ENCODE data around the gene PHF12.
"Not testable (repeated sequence)": the region's sequence is repeated elsewhere in the genome, so short reads cannot be mapped to it uniquely, and the experiment has no call there.

- not testable (repeated sequence) for TF ChIP-seq EZH2phosphoT487 (conservative IDR thresholded peaks at IDR 0.05; ENCODE audit: low read length)
- TF ChIP-seq, protein P1, sequence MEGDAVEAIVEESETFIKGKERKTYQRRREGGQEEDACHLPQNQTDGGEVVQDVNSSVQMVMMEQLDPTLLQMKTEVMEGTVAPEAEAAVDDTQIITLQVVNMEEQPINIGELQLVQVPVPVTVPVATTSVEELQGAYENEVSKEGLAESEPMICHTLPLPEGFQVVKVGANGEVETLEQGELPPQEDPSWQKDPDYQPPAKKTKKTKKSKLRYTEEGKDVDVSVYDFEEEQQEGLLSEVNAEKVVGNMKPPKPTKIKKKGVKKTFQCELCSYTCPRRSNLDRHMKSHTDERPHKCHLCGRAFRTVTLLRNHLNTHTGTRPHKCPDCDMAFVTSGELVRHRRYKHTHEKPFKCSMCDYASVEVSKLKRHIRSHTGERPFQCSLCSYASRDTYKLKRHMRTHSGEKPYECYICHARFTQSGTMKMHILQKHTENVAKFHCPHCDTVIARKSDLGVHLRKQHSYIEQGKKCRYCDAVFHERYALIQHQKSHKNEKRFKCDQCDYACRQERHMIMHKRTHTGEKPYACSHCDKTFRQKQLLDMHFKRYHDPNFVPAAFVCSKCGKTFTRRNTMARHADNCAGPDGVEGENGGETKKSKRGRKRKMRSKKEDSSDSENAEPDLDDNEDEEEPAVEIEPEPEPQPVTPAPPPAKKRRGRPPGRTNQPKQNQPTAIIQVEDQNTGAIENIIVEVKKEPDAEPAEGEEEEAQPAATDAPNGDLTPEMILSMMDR (IDR thresholded peaks at IDR 0.05; ENCODE audit: insufficient read depth, low read length, poor library complexity, severe bottlenecking): not testable (repeated sequence)
Measured at GRCh38 chr17:28934508-28934907, 16.8 kb downstream of the PHF12 start.
